Liver (tissue), 9 donors: Measurements from ENCODE around the gene RYR1. TPM values are rescaled to one million over a fixed set of nuclear protein-coding genes. Genes with fewer than 3 reads are reported as not detected.

Experiments
- DNase-seq: peaks from one replicate; pipeline ENCODE4 v3.0.0-alpha.2; 2017; ENCODE audit warnings: low spot score
- H3K27ac ChIP-seq, 2 donors: one replicate each; pipeline ENCODE4 v1.7.0; 2013; ENCODE audit warnings: inconsistent platforms in 2 of 2, low read length in 2 of 2, control low read depth in 1 of 2, low read depth in 1 of 2, mild to moderate bottlenecking in 1 of 2
- H3K27me3 ChIP-seq, 4 donors: one replicate each; pipeline versions ENCODE4 v1.6.1 to v1.7.0; 2013; ENCODE audit warnings: low read length in 3 of 4, inconsistent platforms in 1 of 4, mild to moderate bottlenecking in 1 of 4, moderate library complexity in 1 of 4; ENCODE audit not compliant: control insufficient read depth in 4 of 4, insufficient read depth in 4 of 4
- H3K36me3 ChIP-seq, 4 donors: one replicate each; pipeline versions ENCODE4 v1.6.1 to v1.7.0; 2013; ENCODE audit warnings: low read length in 3 of 4, mild to moderate bottlenecking in 3 of 4, low read depth in 1 of 4, moderate library complexity in 1 of 4; ENCODE audit not compliant: control insufficient read depth in 4 of 4, insufficient read depth in 3 of 4
- H3K4me1 ChIP-seq, 4 donors: one replicate each; pipeline versions ENCODE4 v1.6.1 to v1.7.0; 2013; ENCODE audit warnings: low read length in 3 of 4, mild to moderate bottlenecking in 3 of 4, moderate library complexity in 1 of 4; ENCODE audit not compliant: control insufficient read depth in 4 of 4, insufficient read depth in 4 of 4
- H3K4me3 ChIP-seq, 3 donors: one replicate each; pipeline versions ENCODE4 v1.6.1 to v1.7.0; 2013; ENCODE audit warnings: low read length in 3 of 3, control low read depth in 1 of 3, low read depth in 1 of 3, mild to moderate bottlenecking in 1 of 3
- H3K9ac ChIP-seq, 2 donors: one replicate each; pipeline ENCODE4 v1.7.0; 2013; ENCODE audit warnings: low read length in 2 of 2, mild to moderate bottlenecking in 2 of 2, moderate library complexity in 2 of 2, control low read depth in 1 of 2, low read depth in 1 of 2
- H3K9me3 ChIP-seq, 4 donors: one replicate each; pipeline versions ENCODE4 v1.6.1 to v1.7.0; 2013; ENCODE audit warnings: low read length in 3 of 4; ENCODE audit not compliant: control insufficient read depth in 4 of 4
- EGR1 ChIP-seq, 2 donors: IDR thresholded peaks; 2 replicates each; pipeline ENCODE4 v1.6.1; 2016 to 2018; ENCODE audit warnings: antibody characterized with exemption in 2 of 2, low read depth in 2 of 2
- FOXA1 ChIP-seq: IDR thresholded peaks from 2 replicates; pipeline ENCODE4 v1.6.1; 2016; ENCODE audit warnings: antibody characterized with exemption
- GABPA ChIP-seq, 2 donors: IDR thresholded peaks in 1 of 2; conservative IDR thresholded peaks in 1 of 2; 2 replicates each; pipeline ENCODE4 v1.6.1; 2016; ENCODE audit warnings: antibody characterized with exemption in 2 of 2, mild to moderate bottlenecking in 1 of 2, moderate library complexity in 1 of 2
- HNF4A ChIP-seq, 2 donors: conservative IDR thresholded peaks; 2 replicates each; pipeline ENCODE4 v1.6.1; 2016; ENCODE audit warnings: antibody characterized with exemption in 2 of 2, mild to moderate bottlenecking in 2 of 2
- HNF4G ChIP-seq: IDR thresholded peaks from 2 replicates; pipeline ENCODE4 v1.6.1; 2016; ENCODE audit warnings: antibody characterized with exemption
- JUND ChIP-seq, 2 donors: IDR thresholded peaks; 2 replicates each; pipeline ENCODE4 v1.6.1; 2016; ENCODE audit warnings: antibody characterized with exemption in 2 of 2
- NR2F2 ChIP-seq: IDR thresholded peaks from 2 replicates; pipeline ENCODE4 v1.6.1; 2016; ENCODE audit warnings: antibody characterized with exemption
- RAD21 ChIP-seq, 2 donors: IDR thresholded peaks; 2 replicates each; pipeline ENCODE4 v1.6.1; 2016; ENCODE audit warnings: antibody characterized with exemption in 2 of 2, mild to moderate bottlenecking in 2 of 2
- REST ChIP-seq: IDR thresholded peaks from 2 replicates; pipeline ENCODE4 v1.6.1; 2016; ENCODE audit warnings: antibody characterized with exemption, mild to moderate bottlenecking
- RXRA ChIP-seq, 2 donors: IDR thresholded peaks; 2 replicates each; pipeline ENCODE4 v1.6.1; 2017 to 2018; ENCODE audit warnings: antibody characterized with exemption in 2 of 2, mild to moderate bottlenecking in 1 of 2
- SP1 ChIP-seq: IDR thresholded peaks from 2 replicates; pipeline ENCODE4 v1.6.1; 2018; ENCODE audit warnings: antibody characterized with exemption, mild to moderate bottlenecking
- TAF1 ChIP-seq: conservative IDR thresholded peaks from 2 replicates; pipeline ENCODE4 v1.6.1; 2016; ENCODE audit warnings: antibody characterized with exemption, mild to moderate bottlenecking
- YY1 ChIP-seq: IDR thresholded peaks from 2 replicates; pipeline ENCODE4 v1.6.1; 2016; ENCODE audit warnings: antibody characterized with exemption, mild to moderate bottlenecking
- WGBS: extraction: QIAGEN DNeasy Blood & Tissue Kit; methylation state at CpG from one replicate; pipeline ENCODE4 v1.1.7; 2013; 5-methylcytosine and 5-hydroxymethylcytosine counted together
- polyA plus RNA-seq, 2 donors: library from polyadenylated mRNA; stranded (reverse) in 1 of 2; unstranded in 1 of 2; fragments of 200-250 nt in 1 of 2; fragments of >200 nt in 1 of 2; fragmentation: Nextera tagmentation in 1 of 2; extraction: Ambion mirVana in 1 of 2; gene quantifications; one replicate each; pipeline versions ENCODE4 v1.2.1 to v1.2.3, GENCODE V29; 2013 to 2015
- total RNA-seq, 2 donors: library from RNA; depleted of rRNA; stranded (reverse); fragments of >200 nt; gene quantifications; one replicate each; pipeline ENCODE4 v1.2.3, GENCODE V29; 2014
- TF ChIP-seq, protein P1 (sequence below): fragments of 150-350 bp; IDR thresholded peaks from 2 replicates; pipeline ENCODE4 v1.5.1; 2017; ENCODE audit warnings: improper control_type of control experiment, low read depth, low read length; ENCODE audit not compliant: missing input control
- TF ChIP-seq, protein P2 (sequence below): IDR thresholded peaks from 2 replicates; pipeline ENCODE4 v1.6.1; 2016; ENCODE audit warnings: antibody characterized with exemption
- TF ChIP-seq, protein P3 (sequence below): IDR thresholded peaks from 2 replicates; pipeline ENCODE4 v1.6.1; 2016; ENCODE audit warnings: antibody characterized with exemption
- donor health status: healthy.
- donor health status: healthy.
- donor health status: healthy.
- donor health status: healthy.
- donor health status: healthy.

The RYR1 gene
- total and polyA plus RNA-seq, 4 donors, result 0.01 to 0.70 (median 0.29) TPM

DNA sequence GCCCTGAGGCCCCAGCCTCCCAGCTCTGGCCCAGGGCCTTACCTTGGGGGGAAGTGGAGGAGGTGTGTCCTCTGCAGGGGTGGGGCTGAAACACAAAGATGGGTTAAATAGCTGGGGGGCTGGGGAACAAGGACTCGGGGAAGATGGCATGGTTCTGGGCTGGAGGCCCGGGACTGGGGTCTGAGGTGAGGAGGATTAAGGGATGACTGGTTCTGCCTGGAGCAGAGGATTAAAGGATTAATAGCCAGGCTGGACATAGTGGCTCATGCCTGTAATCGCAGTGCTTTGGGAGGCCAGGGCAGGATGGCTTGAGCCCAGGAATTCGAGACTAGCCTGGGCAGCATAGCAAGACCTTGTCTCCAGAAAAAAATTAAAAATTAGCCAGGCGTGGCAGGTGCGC is 172.6 kb downstream of the RYR1 start:
- Histone ChIP-seq H3K4me3 (no peak overlapping the region), H3K4me1 (no peaks in the 10 kb centered on the region), H3K36me3 (no peaks in the 10 kb centered on the region), H3K9me3 (no peaks in the 10 kb centered on the region), H3K9ac (no peak overlapping the region), H3K27ac (no peak overlapping the region), H3K27me3 (no peaks in the 10 kb centered on the region)
- TF ChIP-seq GABPA (IDR thresholded peaks at IDR 0.05 in 1 of 2, conservative IDR thresholded peaks at IDR 0.05 in 1 of 2), result no peak
- no peak for TF ChIP-seq TAF1
- TF ChIP-seq HNF4G, result no peak
- TF ChIP-seq, protein P1, sequence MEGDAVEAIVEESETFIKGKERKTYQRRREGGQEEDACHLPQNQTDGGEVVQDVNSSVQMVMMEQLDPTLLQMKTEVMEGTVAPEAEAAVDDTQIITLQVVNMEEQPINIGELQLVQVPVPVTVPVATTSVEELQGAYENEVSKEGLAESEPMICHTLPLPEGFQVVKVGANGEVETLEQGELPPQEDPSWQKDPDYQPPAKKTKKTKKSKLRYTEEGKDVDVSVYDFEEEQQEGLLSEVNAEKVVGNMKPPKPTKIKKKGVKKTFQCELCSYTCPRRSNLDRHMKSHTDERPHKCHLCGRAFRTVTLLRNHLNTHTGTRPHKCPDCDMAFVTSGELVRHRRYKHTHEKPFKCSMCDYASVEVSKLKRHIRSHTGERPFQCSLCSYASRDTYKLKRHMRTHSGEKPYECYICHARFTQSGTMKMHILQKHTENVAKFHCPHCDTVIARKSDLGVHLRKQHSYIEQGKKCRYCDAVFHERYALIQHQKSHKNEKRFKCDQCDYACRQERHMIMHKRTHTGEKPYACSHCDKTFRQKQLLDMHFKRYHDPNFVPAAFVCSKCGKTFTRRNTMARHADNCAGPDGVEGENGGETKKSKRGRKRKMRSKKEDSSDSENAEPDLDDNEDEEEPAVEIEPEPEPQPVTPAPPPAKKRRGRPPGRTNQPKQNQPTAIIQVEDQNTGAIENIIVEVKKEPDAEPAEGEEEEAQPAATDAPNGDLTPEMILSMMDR, result no peak
- TF ChIP-seq, protein P2, sequence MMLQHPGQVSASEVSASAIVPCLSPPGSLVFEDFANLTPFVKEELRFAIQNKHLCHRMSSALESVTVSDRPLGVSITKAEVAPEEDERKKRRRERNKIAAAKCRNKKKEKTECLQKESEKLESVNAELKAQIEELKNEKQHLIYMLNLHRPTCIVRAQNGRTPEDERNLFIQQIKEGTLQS, result no peak
- TF ChIP-seq SP1, result no peak
- TF ChIP-seq RAD21 (IDR thresholded peaks at IDR 0.05), result no peak
- no peak for TF ChIP-seq REST
- no peak for TF ChIP-seq EGR1 (IDR thresholded peaks at IDR 0.05; ENCODE audit: low read depth in 2 of 2)
- TF ChIP-seq, protein P3, sequence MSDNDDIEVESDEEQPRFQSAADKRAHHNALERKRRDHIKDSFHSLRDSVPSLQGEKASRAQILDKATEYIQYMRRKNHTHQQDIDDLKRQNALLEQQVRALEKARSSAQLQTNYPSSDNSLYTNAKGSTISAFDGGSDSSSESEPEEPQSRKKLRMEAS, result no peak
- no peak for TF ChIP-seq JUND (IDR thresholded peaks at IDR 0.05)
- TF ChIP-seq FOXA1, result no peak
- TF ChIP-seq NR2F2, result no peak
- TF ChIP-seq HNF4A (conservative IDR thresholded peaks at IDR 0.05), result no peak
- no peak for TF ChIP-seq YY1
- TF ChIP-seq RXRA (IDR thresholded peaks at IDR 0.05), result no peak
- WGBS, result 91% methylated on average over 6 of the region's 6 CpGs
- DNase-seq, result no peak

DNA sequence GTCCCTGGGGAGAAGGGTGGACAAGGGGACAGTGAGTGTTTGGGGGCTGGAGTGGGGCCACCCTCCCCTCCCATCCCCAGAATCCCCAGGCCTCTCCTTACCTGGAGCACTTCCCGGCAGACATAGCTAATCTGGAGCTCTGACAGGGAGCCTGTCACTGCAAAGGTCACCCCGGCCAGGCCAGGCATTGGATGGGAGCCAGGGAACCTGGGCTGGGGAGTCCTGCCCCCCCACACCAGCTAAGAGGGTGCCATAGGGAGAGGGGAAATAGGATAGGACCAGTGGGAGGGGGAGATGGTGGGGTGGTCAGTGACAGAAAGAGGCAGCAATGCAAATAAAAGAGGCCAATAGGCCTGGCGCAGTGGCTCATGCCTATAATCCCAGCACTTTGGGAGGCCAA is 180.8 kb downstream of the RYR1 start:
- H3K9me3 ChIP-seq, result no peaks in the 10 kb centered on the region
- H3K4me1 ChIP-seq, result peaks cover 2 to 10% (median 6%) of the 10 kb centered on the region in 4 donors
- 79% methylated on average over 3 of the region's 3 CpGs for WGBS

More for the DNA sequence above, 180.8 kb downstream of the RYR1 start:
- Histone ChIP-seq H3K9ac (no peak overlapping the region), H3K27me3 (no peaks in the 10 kb centered on the region), H3K27ac (no peak overlapping the region), H3K36me3 (no peaks in the 10 kb centered on the region), H3K4me3 (no peak overlapping the region)
- DNase-seq, result no peak
- TF ChIP-seq REST (no peak), JUND (IDR thresholded peaks at IDR 0.05) (no peak), EGR1 (IDR thresholded peaks at IDR 0.05; ENCODE audit: low read depth in 2 of 2) (no peak), RXRA (IDR thresholded peaks at IDR 0.05) (no peak), YY1 (no peak), HNF4A (conservative IDR thresholded peaks at IDR 0.05) (no peak), SP1 (no peak), TAF1 (no peak), RAD21 (IDR thresholded peaks at IDR 0.05) (no peak)
- TF ChIP-seq, protein P3, result no peak
